Gastroesophageal sphincter (tissue), 3 donors: ENCODE data around the gene RHBDF1.

Experiments
- CTCF ChIP-seq, 4 experiments: fragments of 200-600 bp in 2 of 4; fragments of 450-650 bp in 2 of 4; sonication (generic) in 1 of 4; IDR thresholded peaks; one replicate each; pipeline ENCODE4 v1.5.1; 2017 to 2019; ENCODE audit warnings: antibody characterized with exemption in 4 of 4, mild to moderate bottlenecking in 2 of 4, moderate library complexity in 2 of 4
- EP300 ChIP-seq: sonication (generic); formaldehyde crosslinking; IDR thresholded peaks from one replicate; pipeline ENCODE4 v1.6.1; 2017; ENCODE audit warnings: antibody characterized with exemption, mild to moderate bottlenecking

DNA sequence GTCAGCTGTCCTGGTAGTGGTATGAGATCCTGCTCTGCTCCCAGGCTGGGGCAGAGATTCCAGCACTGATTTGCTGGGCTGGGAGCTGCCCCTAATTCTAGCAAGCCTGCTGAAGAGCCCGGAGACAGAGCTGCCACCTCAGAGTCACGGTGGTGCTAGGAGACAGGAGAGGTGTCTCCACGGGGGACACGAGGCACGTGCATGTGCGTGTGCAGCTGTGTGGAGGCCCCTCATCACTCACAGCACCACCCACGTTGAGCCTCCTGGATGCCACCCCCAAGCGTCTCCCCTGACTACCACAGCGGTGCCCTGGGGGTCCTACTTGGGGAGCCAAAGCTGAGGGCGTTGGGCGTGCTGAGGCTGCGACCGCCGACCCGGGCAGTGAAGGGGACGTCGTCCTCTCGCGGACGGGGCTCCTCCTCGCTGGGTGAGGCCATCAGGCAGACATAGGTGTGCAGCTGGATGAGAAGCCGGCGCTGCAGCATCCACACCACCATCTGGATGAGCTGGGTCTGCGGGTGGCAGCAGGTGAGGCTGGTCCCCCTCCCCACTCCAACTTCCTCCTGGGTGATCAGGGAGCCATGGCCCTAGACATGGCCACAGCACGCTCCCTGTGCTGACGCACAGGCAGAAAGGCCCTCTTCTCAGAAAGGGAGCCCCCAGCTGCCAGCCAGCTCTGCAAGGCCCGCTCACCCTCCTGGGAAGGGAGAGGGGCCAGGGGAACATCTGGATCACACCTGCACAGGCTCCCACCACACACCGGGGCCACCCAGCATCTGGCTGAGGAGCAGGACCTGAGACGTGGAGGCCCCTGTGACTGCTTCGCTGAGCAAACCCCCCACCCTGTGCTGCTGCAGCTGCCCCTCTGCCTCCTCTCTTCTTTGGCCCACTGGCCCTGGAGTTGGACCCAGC is 17.2 kb upstream of the RHBDF1 start:
- no peak for TF ChIP-seq CTCF (IDR thresholded peaks at IDR 0.05)
- no peak for TF ChIP-seq EP300
